Activated CD4-positive, alpha-beta T cell treated with anti-CD3 and anti-CD28 coated beads, Interleukin-2, amount 10 ng/mL, durations not matched to agents 24 days and 14 days (primary cell): ENCODE measurements around the gene GREB1L. TPM values are rescaled to one million over a fixed set of nuclear protein-coding genes. Genes with fewer than 3 reads are reported as not detected.

Source experiments
- DNase-seq: peaks from one replicate; pipeline ENCODE4 v3.0.0; 2022
- H3K27ac Mint-ChIP-seq: one replicate; pipeline ENCODE4 v1.8.0; 2022; ENCODE audit warnings: mild to moderate bottlenecking, mixed read lengths
- H3K27me3 Mint-ChIP-seq: one replicate; pipeline ENCODE4 v1.8.0; 2022; ENCODE audit warnings: mixed read lengths
- H3K36me3 Mint-ChIP-seq: one replicate; pipeline ENCODE4 v1.8.0; 2022; ENCODE audit warnings: low read depth, mild to moderate bottlenecking, mixed read lengths
- H3K4me1 Mint-ChIP-seq: one replicate; pipeline ENCODE4 v1.8.0; 2021; ENCODE audit warnings: mixed read lengths
- H3K4me3 Mint-ChIP-seq: one replicate; pipeline ENCODE4 v1.8.0; 2022; ENCODE audit warnings: mild to moderate bottlenecking, moderate library complexity, mixed read lengths
- H3K9me3 Mint-ChIP-seq: one replicate; pipeline ENCODE4 v1.8.0; 2021; ENCODE audit warnings: mixed read lengths
- intact Hi-C: fragments of 100-400 bp; cut with micrococcal nuclease; formaldehyde crosslinking; loops from one replicate; pipeline ENCODE4 v1.15.1; 2023
- total RNA-seq: library from RNA; stranded (reverse); gene quantifications from 2 replicates; pipeline ENCODE4 v1.2.3, GENCODE V29; 2022

Gene GREB1L
- total RNA-seq, 1 donor from 2014 or later: not detected

DNA sequence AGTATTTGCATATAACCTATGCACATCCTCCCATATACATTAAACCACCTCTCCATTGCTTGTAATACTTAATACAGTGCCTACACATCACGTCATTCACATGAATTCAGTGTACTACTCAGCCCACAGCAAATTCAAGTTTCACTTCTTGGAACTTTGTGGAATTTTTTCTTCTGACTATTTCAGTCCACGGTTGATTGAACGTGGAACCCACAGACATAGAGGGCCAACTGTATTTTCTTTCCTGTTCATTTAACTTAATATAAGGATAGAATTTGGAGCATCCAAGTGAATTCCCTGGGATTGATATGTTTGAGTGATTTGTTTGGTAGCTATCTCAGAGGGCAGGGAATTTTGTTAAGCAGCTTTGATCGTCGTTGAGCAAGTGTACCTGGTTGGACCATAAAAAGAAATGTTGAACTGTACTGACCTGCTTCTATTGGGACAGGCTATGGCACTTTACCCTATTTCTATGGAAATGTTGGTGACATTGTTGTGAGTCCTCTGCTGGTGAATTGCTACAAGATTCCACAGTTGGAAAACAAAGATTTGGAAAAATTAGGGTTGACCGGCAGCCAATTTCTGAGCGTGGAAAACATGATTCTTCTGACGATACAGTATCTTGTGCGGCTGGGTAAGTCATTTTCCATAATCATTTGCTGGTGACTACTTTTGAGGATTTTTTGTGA is 201.9 kb downstream of the GREB1L start:
- no peaks in the 10 kb centered on the region for H3K4me1 Mint-ChIP-seq
- peaks cover 15% of the 10 kb centered on the region for H3K27me3 Mint-ChIP-seq
- no peaks in the 10 kb centered on the region for H3K36me3 Mint-ChIP-seq
- H3K27ac Mint-ChIP-seq: no peak overlapping the region
- intact Hi-C loops: no loop called here
- H3K9me3 Mint-ChIP-seq: no peaks in the 10 kb centered on the region
- DNase-seq: no peak
- no peak overlapping the region for H3K4me3 Mint-ChIP-seq

DNA sequence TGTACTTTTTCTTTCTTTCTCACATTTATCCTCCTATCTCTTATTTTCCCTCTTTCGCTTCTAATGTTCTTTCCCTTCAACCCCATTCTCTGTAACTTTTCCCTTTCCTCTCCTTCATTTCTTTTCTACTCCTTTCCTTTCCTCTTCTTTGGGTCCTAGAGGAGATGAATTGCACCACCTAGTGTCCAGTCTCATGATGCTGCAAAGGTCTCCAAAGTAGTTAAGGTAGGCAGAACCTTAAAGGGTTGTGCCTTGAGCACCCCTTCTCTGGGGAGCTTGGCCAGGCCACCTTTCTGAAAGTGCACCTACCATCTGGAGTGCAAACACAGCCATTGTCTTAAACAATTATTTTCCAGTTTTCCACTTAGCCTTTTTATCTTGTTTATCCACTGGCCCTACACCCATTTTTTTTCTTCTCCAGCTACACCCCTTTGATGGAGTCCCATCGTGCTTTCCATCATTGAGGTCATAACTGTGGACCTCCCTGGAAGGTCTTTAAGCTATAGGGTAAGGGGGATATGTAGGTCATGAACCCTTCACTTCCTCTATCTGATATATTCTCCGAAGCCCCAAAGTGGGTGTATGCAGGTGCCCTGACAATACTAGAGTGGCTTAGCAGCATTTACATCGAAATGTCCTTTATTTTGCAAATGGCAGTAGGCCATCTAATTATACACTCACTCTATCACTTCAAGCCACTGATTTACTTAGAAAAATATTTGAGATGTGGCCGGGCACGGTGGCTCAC is 202.6 kb downstream of the GREB1L start:
- intact Hi-C loops: no loop called here
- H3K27me3 Mint-ChIP-seq: peaks cover 17% of the 10 kb centered on the region
- no peak for DNase-seq
- H3K4me3 Mint-ChIP-seq: no peak overlapping the region
- no peaks in the 10 kb centered on the region for H3K9me3 Mint-ChIP-seq
- no peak overlapping the region for H3K27ac Mint-ChIP-seq
- H3K4me1 Mint-ChIP-seq: no peaks in the 10 kb centered on the region
- H3K36me3 Mint-ChIP-seq: no peaks in the 10 kb centered on the region

DNA sequence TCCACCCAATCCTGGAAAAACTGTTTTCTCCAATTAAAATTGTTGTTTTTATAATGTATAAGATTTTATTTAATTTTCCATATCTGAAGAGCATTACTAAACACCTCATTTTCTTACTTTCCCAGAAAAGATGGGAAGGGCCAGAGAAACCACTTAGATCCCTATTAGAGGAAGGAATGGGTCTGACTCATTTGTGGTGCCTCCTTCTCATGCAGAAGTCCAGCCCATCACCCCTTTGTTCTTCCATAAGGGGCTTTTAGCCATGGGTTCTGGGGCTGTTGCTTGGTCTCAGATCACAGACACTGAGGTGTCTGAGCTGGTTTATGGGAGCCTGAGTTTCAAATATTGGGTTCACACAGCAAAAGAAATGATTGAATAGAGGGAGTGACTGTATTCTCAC is 206.3 kb downstream of the GREB1L start:
- DNase-seq: no peak
- Mint-ChIP-seq H3K27me3 (peaks cover 20% of the 10 kb centered on the region), H3K9me3 (no peaks in the 10 kb centered on the region), H3K36me3 (no peaks in the 10 kb centered on the region), H3K27ac (no peak overlapping the region), H3K4me3 (no peak overlapping the region), H3K4me1 (no peaks in the 10 kb centered on the region)
- intact Hi-C loops: no loop called here

DNA sequence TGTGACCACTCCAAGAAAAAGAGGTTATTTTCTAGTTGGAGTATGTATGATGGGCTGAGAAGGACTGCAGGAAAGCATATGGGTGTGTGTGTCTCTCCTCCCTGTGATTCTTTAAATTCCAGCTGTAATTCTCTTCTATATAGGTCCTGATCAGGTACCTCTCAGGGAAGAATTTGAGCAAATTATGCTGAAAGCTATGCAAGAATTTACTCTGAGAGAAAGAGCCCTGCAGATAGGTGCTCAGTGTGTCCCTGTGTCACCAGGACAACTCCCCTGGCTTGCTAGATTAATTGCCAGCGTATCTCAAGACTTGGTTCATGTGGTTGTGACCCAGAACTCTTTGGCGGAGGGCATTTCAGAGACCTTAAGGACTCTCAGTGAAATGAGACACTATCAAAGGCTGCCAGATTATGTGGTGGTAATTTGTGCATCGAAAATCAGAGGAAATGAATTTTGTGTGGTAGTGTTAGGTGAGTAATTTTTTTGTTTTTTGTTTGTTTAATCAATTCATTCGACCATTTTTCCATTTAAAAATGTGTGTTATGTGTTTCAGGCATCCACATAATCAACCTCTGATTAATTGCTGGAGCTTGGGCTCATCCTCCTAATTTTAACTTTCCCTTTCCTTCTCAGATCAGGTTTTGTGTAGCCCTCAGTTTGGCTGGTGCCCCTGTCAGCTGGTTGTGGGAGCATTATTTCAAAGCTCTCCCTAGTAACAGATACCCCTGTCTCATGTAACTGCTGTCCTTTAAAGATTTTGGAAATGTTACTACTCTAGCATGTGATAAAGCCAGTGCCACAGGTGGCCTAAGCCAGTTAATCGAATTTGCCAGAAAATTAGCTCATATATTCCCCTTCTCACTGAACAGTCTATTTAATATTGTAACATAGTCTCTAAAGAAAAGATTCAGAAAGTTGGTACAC is 207.6 kb downstream of the GREB1L start:
- no peaks in the 10 kb centered on the region for H3K4me1 Mint-ChIP-seq
- no peaks in the 10 kb centered on the region for H3K36me3 Mint-ChIP-seq
- no peaks in the 10 kb centered on the region for H3K9me3 Mint-ChIP-seq
- no peak overlapping the region for H3K27ac Mint-ChIP-seq
- intact Hi-C loops: no loop called here
- DNase-seq: no peak
- peaks cover 20% of the 10 kb centered on the region for H3K27me3 Mint-ChIP-seq
- H3K4me3 Mint-ChIP-seq: no peak overlapping the region

DNA sequence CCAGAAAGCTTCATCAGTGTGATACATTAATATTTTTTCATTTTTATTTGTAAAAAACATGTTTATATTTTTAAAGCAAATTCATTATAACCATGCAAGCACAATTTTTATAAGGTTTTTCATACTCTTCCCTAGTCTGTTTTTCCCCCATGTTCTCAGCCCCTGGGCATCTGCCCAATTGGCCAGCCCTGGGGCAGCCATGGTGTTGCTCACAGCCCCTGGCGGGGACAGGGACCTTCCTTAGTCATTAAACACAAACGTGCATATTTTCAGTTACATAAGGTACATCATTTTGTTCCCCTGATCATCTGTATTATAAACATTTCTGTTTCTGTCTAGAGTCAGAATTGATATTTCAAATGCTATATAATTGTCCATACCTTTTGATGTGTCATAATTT is 208.5 kb downstream of the GREB1L start:
- no peaks in the 10 kb centered on the region for H3K9me3 Mint-ChIP-seq
- DNase-seq: no peak
- no peak overlapping the region for H3K27ac Mint-ChIP-seq
- intact Hi-C loops: no loop called here
- H3K4me1 Mint-ChIP-seq: no peaks in the 10 kb centered on the region
- peaks cover 20% of the 10 kb centered on the region for H3K27me3 Mint-ChIP-seq
- no peaks in the 10 kb centered on the region for H3K36me3 Mint-ChIP-seq
- H3K4me3 Mint-ChIP-seq: no peak overlapping the region

DNA sequence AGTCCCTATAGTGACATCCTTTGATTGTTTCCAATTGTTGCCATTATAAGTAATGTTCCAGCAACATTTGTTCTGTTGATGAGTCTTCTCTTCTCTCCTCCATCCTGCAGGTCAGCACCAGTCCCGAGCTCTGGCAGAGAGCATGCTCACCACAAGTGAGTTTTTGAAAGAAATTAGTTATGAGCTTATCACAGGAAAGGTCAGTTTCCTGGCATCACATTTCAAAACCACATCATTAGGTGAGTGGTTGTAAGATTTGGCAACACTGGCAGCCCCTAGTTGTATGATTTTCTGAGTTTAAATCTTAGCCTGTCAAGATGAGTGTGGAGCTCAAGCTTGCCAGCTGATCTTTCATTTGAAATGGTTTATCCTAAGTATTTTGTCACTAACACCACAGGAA is 208.9 kb downstream of the GREB1L start:
- Mint-ChIP-seq H3K4me1 (no peaks in the 10 kb centered on the region), H3K27ac (no peak overlapping the region), H3K36me3 (no peaks in the 10 kb centered on the region), H3K9me3 (no peaks in the 10 kb centered on the region), H3K27me3 (peaks cover 20% of the 10 kb centered on the region), H3K4me3 (no peak overlapping the region)
- intact Hi-C loops: no loop called here
- no peak for DNase-seq

DNA sequence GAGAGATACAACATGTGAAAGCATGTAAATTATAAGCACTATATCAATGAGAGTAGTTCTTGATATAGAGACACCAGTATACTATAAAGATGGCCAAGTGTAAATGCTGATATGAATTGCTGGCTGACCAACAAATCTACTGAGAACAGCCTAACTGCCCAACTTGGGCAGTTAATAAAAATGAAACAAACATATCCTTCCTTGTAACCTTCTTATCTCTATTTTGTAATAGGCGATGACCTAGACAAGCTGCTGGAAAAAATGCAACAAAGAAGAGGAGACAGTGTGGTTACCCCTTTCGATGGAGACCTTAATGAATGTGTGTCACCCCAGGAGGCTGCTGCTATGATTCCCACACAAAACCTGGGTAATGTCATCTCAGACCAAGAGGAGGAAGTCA is 209.8 kb downstream of the GREB1L start:
- no peak overlapping the region for H3K27ac Mint-ChIP-seq
- no peaks in the 10 kb centered on the region for H3K9me3 Mint-ChIP-seq
- no peak for DNase-seq
- H3K27me3 Mint-ChIP-seq: peaks cover 20% of the 10 kb centered on the region
- H3K4me1 Mint-ChIP-seq: no peaks in the 10 kb centered on the region
- no peak overlapping the region for H3K4me3 Mint-ChIP-seq
- H3K36me3 Mint-ChIP-seq: no peaks in the 10 kb centered on the region
- intact Hi-C loops: no loop called here

DNA sequence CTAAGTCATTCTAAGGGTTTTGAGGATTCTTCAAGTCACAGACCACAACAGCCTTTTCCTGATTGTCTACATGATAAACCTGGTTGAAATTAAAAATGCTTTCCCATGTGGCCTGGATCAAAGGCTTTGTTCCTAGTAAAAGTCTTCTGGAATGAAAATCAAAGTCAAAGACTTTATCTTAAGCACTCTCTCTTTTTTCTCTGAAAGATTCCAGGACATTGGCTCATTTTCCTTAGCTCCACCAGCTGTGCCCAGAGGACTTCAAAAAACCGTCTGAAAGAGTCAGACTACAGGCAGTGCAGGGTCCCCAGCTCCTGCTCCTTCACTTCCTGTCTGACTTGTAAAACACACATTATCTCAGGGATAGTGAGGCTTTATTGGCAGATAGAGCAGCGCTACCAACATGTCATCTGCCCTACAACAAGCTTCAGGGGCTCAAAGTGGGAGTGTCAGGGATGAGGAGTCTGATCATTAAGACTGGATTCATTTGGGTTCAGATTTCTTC is 210.3 kb downstream of the GREB1L start:
- Mint-ChIP-seq H3K27me3 (peaks cover 20% of the 10 kb centered on the region), H3K4me1 (no peaks in the 10 kb centered on the region), H3K27ac (no peak overlapping the region), H3K9me3 (no peaks in the 10 kb centered on the region), H3K4me3 (no peak overlapping the region), H3K36me3 (no peaks in the 10 kb centered on the region)
- no peak for DNase-seq
- intact Hi-C loops: no loop called here

DNA sequence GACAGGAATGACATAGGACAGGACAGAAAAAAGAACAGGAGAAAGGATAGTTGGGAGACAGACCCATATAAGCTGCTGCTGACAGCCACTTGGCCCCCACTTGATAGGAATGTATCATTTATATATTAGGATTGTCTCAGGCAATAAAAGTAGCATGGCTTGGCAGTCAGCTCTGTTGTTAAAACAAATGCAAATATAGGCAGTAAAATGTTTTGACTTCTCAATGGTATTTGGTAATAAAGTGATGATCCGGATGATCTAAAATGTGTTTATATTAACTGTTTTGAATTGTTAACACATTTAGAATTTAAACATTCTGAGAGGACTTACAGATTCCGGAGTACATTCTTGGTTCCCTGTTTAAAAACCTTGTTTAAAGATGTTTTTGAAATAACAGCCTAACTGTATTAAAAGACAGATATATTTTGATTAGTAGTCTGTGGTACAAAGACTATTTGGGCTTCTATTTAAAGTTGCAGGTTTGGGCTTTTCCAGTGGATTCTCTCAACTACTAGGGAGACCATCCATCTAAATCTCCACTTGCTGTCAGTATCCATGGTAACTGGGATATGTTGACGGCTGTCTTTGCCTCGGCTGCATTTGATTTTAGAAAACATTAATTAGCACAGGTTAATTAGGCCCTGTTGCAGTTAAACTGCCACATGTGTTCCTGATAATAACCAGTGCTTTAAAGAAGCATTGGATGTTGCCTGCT is 210.9 kb downstream of the GREB1L start:
- H3K4me3 Mint-ChIP-seq: no peak overlapping the region
- intact Hi-C loops: no loop called here
- H3K36me3 Mint-ChIP-seq: no peaks in the 10 kb centered on the region
- no peak for DNase-seq
- H3K4me1 Mint-ChIP-seq: no peaks in the 10 kb centered on the region
- no peaks in the 10 kb centered on the region for H3K9me3 Mint-ChIP-seq
- peaks cover 20% of the 10 kb centered on the region for H3K27me3 Mint-ChIP-seq
- H3K27ac Mint-ChIP-seq: no peak overlapping the region

DNA sequence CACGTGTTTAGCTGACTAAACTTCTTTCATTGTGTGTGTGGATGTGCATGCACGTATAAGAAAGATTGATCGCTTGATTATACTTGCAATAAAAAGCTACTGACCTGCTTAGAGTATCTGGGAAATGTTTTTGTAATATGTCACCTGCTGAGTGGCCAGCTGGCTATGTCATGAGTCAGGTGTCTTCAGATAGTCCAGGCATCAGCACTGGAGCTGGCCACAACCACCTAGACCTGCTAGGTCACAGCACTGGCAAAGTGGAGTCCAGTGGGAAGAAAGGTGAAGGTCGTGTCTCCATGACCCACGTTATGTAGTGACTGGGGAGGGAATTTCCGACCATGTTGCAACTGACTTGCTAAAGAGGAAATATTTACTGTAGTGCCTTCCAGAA is 211.5 kb downstream of the GREB1L start:
- Mint-ChIP-seq H3K9me3 (no peaks in the 10 kb centered on the region), H3K4me3 (no peak overlapping the region), H3K4me1 (no peaks in the 10 kb centered on the region), H3K27me3 (peaks cover 18% of the 10 kb centered on the region), H3K27ac (no peak overlapping the region), H3K36me3 (no peaks in the 10 kb centered on the region)
- no peak for DNase-seq
- intact Hi-C loops: no loop called here

DNA sequence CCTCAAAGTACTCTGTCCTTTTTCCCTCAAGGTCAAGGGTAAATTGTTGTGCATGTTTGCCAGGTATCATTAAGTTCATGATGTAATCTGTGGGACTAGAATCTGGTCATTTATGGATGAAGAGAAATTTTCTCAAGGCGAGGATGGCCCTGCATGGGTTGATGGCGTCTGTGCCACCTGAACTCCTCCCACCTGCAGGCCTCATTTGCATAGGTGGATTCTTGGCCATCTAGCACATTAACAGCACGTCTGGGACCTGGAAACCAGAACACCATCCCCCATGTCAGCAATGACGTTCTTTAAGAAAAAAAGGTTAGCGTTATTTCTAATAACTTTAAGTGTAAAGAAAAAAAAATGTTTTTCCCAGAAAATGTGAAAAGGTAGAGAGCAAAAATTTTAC is 212.7 kb downstream of the GREB1L start:
- Mint-ChIP-seq H3K9me3 (no peaks in the 10 kb centered on the region), H3K36me3 (no peaks in the 10 kb centered on the region), H3K27ac (no peak overlapping the region), H3K27me3 (peaks cover 12% of the 10 kb centered on the region), H3K4me1 (no peaks in the 10 kb centered on the region), H3K4me3 (no peak overlapping the region)
- no peak for DNase-seq
- intact Hi-C loops: no loop called here

DNA sequence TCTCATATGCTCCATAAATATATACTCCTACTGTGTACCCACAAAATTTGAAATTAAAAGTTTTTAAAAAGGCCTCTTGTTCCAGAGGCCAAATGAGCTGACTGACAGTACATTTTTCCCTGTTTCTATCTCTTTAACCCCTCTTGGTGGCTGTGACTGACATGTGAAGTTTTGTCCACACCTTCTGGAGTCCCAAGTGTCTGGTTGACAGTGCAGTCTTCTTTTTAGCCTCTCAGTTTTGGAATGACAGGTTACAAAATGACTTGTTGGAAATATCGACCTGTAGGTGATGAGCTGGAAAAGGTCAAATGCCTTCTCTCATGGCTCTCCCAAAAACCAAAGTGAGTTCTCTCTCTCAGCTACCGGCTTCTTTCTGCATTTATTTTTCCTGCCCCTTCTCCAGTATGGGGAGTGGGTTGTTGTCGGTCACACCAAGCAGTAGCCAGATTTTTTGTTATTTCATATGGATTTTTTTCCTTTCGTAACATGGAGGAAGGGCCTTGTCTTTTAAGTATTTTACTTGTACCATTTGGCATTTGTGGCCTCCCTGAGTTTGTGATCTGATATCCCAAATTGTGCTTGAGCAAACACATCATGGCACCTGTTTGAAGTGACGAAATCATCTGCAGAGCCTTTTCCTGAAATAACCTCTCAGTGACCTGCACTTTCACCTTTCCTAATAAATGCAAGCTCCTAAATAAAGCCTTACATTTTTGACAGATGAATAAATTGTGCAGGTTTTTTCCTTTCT is 214.6 kb downstream of the GREB1L start:
- Mint-ChIP-seq H3K4me1 (no peaks in the 10 kb centered on the region), H3K4me3 (no peak overlapping the region), H3K36me3 (no peaks in the 10 kb centered on the region), H3K27me3 (peaks cover 3% of the 10 kb centered on the region), H3K9me3 (no peaks in the 10 kb centered on the region), H3K27ac (no peak overlapping the region)
- intact Hi-C loops: no loop called here
- no peak for DNase-seq

DNA sequence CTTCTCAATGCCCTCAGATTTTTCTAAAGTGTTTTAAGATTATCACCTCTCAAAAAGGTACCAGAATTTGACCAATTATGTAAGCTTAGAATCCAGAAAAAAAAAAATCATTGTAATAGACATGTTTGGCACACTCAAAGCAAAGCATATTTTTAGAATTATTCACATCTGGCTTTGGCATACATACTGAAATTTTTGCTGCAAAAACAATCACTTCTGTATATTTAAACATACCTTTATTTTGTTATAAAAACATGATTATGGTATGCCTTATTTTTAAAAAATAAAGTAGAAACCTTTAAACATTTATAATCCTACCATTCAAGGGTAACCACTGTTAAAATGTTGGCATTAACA is 215.1 kb downstream of the GREB1L start:
- Mint-ChIP-seq H3K4me3 (no peak overlapping the region), H3K27me3 (no peaks in the 10 kb centered on the region), H3K36me3 (no peaks in the 10 kb centered on the region), H3K9me3 (no peaks in the 10 kb centered on the region), H3K27ac (no peak overlapping the region), H3K4me1 (no peaks in the 10 kb centered on the region)
- intact Hi-C loops: no loop called here
- DNase-seq: no peak
